GM21786 (cell line): Measurements from ENCODE around the gene RPS21.

Experiments used
- ATAC-seq: cut with Tn5 transposase; IDR thresholded peaks from one replicate; pipeline ENCODE4 v1.9.1; 2021; ENCODE audit not compliant: unreplicated experiment

The RPS21 gene

DNA sequence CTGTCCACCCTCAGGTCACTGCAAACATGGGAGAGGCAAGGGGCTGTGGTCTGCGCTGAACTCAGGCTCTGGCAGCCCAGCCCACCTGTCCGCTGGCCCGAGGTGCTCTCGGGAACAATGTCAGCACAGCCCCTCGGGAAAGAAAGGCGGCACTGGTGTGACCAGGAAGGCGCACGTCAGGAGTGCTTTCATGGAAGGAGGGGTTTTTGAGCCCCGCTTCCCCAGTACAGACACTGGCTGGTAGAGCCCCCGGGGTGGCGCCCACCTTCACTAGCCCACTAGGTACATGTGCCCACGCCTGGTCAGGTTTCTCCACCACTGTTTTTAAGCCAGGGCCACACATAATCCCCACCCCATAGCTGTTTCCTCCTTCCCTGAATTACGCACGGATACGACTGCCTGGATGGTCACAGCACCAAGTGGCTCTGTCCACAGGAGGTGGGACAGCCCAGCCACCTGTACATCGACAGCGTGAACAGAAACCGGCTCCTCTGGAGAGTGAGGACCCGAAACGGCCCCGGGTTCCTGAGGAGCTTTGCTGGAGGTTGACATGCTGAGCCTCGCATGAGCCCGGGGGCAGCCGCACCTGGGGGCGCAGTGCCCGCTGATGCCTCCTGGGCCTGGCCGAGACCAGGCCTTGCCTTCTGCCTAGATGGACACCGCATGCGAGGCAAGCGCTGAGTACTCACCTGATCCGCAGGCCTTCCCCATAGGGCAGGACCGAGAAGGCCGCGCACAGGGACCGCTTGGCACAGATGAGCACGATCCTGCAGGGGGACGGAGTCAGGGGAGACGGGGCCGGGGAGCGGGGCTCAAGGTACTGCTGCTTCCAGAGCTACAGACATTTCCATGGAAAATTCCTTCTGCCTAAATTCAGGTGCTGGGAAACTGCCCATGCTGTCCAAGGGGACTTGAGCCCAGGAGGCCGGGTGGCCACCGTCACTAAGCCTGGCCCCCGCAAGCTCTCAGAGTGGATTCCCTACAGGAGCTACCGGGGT lies 7.6 kb downstream of the RPS21 start:
- ATAC-seq, result no peak

DNA sequence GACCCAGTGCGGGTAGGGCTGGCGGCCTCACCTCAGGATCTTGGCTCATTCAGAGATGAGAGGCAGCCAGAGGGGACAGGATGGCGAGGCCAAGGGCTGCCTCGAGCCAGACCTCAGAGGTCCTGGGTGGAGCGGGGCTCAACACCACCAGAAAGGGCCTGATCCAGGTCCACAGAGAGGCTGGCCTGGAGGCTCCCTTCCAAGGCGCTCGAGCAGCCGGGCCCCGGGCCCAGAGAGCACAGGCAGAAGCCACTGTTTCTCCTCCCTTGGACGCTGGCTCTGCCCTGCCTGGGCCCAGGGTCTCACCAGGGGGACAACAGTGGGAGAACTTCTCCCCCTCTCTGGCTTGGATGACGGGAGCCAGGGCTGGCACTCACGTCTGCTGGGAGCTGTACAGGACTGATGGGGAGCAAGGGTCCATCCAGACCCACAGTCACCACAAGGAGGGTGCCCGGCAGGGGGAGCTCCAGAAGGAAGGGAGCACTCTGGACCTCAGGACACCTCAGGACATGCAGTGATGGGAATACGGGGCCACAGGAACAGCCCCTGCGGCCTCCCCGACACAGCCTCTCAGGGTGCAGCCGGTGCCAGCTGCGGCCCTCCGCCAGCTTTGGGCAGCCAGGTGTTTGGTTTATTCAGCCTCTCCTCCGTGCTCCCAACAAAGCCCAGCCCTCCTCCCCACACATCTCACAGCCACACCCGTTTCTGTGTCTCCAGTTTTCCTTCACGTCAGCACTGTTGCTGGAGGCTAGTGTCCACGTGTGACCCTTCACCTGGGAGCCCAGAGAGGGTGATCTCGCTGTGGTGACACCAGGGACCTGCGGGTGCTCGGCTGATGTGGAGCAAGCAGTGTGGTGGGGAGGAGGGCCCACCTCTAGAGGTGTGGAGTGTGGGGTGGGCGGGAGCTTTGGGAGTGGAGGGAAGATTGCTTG lies 8.7 kb downstream of the RPS21 start:
- ATAC-seq, result no peak

DNA sequence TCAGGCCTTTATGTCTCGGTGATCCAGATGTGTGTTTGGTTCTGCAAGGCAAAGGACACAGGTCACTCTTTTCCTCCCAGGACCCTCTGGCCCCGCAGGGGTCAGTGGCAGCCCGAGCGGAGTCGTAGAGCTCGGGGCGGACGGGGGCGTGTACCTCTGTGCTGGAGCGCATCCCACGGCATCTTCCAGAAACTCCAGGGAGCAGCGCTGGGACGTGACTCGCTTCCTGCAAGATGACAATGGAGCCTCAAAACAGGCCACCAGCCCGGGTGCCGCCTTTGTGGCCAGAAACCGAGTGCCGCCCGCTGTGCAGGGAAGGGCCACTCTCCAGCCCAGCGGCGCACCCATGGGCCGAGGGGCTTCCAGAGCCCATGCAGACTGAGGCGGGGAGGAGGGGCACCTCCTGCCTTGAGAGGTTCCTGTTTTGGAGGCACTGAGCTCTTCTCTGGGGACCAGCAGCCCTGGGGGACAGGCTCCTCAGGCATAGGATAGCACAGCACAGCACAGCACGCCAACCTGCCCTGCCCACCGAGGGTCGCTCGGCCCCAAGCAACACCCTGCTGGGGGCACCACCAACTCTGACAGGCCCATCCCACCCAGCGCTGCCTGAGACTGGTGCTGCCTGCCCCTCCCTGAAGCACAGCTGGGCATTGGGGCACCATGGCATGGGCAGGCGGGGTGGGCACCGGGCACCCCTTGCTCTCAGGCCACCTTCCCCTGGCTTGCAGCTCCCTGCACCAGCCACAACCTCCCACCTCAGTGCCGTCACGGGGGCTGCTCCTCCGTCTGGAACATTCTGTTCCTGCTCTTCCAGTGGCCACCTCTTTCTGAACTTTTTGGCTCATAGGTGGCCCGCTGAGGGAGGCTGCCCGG lies 9.7 kb downstream of the RPS21 start:
- ATAC-seq, result no peak

DNA sequence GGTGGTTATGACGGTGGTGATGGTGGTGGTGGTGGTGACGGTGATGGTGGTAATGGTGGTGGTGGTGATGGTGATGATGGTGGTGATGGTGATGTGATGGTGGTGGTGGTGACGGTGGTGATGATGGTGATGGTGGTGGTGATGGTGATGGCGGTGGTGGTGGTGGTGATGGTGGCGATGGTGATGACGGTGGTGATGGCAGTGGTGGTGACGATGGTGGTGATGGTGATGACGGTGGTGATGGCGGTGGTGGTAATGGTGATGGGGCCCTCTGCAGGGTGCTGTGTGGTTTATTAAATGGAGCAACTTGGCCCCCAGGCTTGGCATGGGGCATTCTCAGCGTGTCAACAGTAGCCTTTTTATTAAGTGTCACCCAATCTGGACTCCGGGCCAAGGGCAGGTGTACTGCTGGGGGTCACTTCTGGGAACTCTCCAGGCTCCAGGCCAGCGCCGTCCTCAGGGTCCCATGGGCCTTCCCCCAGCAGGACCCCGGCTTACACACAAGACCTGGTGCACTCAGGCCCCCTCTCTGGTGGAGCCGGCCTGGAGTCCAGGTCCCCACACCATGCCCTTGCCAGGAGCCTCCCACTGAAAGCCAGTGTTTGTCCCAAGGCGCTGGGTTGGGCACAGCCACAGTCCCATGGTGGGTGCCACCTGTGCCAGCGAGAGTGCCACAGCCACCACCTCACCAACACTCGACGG lies 11.4 kb downstream of the RPS21 start:
- no peak for ATAC-seq

DNA sequence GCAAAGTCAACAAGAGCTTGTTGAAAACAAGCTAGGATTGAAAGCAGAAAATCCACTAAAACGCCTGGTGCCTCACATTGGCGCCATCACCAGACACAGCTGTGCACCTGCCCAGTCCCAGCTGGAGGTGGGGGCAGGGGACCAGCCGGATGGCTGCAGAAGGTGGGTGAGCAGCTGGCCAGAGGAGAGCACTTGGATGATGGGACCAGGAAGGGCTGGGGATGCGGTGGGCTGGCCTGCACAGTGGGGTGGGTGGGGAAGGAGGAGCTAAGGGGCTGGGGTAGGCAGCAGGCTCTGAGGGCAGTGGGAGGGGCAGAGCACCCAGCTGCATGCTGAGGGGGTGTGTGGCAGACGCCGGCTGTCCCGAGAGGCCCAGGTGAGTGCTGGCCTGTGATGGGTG lies 13.1 kb downstream of the RPS21 start:
- ATAC-seq, result no peak

DNA sequence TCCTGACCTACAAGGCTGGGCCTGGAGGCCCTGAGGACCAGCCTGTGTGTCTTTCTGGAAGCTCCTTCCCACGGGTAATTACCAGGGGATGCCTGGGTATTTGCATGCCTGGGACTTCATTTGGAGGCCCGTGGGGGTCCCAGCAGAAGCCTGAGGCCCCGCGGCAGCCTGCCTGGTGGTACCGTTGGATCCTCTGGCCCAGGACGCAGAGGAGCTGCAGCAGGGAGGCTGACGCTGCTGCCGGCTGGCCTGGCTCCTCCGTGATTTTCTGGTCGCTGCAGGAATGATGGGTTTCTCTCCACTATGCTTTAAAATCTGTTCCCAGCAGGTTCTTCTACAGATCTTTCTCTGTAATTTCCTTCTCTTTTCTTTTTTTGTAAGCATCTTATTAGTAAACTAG lies 13.6 kb downstream of the RPS21 start:
- no peak for ATAC-seq

DNA sequence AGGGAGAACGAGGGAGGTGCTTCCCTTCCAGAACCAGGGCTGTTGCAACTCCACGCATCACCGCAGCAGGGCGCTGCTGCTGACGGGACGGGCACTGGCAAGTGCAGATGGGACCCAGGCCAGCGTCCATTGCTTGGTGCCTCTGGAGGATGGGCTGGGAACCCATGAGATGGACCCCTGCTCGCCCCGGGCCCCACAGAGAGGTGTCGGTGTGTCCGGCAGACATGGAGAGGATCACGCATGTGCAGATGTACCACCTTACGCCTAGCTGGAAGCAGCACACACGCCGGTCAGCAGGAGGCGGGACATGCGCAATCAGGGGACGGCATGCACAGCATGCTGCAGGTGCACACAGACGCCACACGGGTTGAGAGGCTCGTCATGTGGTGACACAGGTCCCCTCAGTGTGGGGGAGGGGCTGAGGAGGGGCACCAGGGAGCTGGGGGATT lies 14.5 kb downstream of the RPS21 start:
- no peak for ATAC-seq

DNA sequence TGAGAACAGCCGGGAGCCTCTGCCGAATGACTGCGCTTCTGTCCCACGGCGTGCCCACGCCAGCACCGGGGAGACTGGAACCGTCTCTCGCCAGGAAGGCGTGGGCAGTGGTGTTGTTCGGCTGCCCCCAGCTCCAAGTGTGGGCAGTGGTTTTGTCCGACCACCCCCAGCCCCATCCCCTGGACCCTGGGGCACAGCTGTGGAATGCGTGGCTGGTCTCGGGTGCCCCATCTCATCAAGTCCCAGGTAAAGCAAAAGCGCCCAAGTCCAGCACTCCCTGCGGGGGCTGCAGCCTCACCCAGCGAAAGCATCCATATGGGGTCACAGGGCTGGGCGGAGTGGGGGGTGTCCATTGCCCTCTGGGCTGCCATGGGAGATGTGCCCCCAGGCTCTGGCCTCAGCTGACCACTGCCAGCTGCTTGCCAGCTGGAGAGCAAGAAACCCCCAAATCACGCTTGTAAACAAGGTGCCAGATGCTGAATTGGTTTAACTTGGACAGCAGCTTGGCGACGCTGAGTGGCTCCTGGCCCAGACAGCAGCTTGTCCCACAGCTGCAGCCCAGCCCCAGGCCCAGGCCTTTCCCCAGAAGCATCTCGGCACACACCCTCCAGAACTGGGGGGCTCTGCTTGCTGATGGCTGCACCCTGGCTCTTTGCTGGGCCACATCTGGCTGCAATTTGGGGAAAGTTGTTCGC lies 15.7 kb downstream of the RPS21 start:
- no peak for ATAC-seq

DNA sequence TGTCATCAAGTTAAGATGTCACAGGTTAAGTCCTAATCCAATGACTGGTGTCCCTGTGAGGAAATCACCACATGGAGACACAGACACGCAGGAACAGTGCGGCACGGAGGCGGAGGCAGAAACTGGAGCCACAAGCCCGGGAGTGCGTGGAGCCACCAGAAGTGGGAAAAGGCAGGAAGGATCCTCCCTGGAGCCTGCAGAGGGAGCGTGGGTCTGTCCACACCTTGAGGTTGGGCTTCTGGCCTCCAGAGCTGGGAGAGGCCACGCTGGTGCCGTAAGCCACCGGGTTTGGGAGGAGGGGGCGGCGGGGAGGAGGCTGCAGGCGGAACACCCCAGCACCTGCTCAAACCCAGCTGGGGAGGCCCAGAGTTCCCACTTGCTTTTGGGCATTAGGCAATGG lies 16.4 kb downstream of the RPS21 start:
- no peak for ATAC-seq

DNA sequence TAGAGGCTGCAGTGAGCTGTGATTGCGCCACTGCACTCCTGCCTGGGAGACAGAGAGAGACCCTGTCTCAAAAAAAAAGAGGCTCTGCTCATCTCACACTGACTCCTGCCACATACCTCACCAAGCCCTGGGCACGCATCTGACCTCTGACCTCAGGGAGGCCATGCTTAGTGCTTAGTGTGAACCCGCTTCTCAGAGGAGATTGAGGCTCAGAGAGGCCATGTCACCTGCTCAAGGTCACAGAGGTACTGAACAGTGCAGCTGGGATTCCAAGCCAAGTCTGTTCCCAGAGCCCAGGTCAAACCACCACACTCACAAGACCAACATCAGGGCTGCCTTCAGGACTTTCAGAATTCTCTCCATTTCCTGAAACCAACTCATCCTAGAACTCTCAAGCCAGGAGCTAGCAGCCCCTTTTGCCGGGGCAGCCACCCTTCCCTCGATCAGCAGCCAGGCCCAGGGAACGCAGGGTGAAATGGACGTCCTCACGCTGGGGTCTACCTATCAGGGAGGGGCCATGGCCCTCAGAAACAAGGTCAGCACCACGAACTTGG lies 17.3 kb downstream of the RPS21 start:
- ATAC-seq, result no peak

DNA sequence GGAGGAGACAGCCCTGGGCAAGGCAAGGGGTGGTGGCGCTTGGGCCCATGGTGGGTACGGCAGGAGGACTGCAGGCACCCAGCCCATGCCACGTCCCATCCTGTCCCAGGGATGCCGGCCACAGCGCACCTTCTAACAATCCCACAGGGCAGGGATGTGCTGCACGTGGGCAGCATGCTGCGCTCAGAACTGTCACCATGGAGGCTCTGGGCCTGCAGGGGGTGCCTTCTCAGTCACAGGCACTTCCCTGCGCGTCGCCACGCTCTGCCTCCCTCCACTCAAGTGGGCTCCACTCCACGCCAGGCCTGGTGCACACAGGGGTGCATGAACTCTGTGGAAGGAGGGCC lies 17.8 kb downstream of the RPS21 start:
- ATAC-seq, result no peak

DNA sequence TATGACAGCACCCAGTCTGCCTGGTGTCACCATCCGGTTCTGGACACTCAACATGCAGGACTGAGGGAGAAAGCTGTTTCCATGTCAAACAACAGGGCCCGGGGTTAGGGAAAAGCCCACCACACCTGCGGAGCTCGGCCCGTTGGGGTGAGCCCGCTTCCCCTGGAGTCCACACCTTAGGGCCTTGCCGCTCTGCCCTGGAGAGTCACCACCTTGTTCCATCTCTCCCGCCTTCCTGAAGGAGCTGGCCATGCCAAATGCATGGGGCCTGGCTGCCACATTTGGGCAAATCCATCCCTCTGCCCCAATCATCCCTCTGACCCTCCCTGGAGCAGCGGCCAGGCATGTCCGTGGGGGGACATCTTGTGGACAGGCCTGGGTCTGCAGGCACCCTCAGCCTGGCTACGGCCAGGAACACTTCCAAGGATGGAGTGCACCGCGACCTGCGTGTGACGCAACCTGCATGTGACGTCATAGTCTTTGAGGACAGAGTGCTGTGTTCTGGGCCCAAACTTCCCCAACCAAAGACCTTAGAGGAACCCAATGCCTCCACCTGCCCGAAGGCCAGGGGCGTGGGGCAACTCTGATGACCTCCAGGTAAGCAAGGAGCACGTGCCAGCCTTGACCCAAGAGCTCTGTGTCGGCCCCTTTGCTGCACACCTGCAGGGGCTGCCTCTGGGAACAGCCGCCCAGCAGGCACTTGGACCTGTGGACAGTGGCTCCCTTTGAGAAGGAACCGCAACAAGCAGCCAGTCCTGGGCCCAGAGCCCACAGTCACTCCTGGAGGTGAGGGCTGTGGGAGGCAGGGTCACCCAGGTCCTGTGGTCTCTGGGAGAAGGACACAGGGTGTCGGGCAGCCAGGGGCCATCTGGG lies 18.4 kb downstream of the RPS21 start:
- no peak for ATAC-seq

DNA sequence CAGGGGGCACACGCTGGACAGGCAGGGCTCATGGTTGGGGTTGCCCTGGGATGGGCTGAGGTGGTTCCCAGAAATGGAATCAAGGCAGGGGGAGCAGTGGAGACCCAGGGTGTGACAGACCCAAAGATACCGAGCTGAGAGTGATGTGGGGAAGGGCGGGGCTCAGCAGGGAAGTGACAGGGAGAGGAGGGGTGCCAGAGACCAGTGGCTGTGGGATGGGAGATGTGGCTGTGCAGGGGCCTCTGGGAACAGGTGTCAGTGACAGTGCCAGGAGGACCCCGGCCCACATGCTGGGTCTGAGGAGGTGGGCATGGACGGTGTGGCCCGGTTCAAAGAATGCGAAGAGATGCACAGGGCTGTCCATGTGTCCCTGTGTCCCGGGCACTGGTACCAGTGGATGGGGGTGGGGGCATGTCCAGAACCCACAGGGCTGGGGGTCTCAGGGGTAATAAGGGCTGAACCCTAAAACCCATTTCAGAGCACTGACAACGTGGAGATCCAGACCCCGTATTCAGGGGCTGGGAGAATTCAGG lies 19.1 kb downstream of the RPS21 start:
- ATAC-seq, result no peak

DNA sequence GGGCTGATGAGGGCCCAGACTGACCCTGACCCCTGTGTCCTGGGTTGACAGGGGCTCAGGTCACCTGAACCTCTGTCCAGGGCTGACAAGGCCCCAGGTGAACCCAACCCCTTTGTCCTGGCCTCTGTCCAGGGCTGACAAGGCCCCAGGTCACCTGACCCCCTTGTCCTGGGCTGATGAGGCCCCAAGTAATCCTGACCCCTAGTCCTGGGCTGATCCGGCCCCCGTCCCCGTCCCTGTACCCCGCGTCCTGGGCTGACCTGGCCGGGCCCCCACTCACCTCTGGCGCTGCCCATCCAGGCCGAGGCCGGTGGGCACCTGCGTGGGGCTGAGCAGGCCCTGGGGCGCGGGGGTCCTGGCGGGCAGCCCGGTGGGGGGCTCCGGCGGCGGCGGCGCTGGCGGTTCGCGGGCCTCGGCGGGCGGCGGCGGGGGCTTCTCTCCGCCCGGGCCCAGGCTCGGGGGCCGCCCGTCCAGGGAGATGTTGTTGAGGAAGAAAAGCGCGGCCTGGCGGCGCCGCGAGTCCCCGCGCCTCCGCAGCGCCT lies 19.8 kb downstream of the RPS21 start:
- ATAC-seq, result no peak

DNA sequence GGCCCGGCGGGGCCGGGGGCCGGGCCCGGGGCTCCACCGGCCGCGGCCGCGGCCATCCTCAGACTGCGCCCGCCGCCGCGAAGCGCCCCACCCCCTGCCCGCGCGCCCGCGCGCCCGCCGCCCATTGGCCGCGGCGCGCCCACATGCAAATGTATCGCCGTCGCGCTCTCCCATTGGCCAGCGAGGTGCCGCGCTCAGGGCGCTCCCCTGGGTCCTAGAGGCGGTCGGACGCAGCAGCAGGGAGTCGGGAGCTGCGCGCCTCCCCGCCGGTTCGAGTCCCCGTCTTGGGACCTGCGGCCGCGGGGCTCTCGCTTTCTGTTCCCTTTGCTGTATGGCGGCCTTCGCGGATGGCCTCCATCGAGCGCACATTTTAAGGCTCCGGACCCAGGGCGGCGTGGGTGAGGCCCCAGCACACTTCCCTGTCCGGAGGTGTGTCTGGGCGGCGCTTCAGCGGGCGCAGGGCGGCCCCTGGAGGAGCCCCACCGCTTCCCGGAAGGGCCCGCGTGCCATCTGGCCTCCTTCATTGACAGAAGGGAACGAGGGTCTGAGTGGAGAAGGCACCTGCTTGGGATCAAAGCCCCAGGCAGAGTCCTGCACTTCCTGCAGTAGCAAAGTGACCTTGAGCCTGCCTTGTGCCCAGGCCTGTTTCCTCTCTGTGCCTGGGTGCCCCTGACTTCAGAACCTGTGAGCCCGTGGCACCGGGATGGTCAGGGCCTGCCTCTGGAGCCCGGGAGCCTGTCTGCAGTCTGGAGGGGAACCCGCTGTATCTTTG lies 20.5 kb downstream of the RPS21 start, which contains the start of gene CABLES2:
Gene CABLES2 (minus strand): TSS at position 65 of the 772 bp plus-strand sequence. CDS start 9 bp downstream, at position 56.
- peak; percentile 84 for ATAC-seq

DNA sequence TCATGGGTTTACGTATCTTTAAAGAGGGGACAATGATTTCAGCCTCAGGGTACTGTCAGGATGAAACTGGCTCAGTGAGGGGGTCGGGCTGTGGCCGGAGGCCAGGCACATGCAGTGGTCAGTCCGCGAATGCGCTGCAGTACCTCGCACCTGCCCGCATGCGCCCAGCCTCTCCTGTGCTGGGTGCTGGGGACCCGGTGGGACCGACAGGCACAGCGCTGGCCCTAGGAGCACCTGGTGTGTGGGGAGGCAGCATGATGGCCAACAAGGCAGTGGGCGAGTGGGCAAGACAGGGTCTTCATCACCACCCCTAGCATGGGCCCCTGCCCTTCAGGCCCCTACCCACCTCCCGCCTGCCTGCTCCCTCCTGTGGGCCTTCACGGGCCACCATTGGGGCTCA lies 21.2 kb downstream of the RPS21 start:
- no peak for ATAC-seq

DNA sequence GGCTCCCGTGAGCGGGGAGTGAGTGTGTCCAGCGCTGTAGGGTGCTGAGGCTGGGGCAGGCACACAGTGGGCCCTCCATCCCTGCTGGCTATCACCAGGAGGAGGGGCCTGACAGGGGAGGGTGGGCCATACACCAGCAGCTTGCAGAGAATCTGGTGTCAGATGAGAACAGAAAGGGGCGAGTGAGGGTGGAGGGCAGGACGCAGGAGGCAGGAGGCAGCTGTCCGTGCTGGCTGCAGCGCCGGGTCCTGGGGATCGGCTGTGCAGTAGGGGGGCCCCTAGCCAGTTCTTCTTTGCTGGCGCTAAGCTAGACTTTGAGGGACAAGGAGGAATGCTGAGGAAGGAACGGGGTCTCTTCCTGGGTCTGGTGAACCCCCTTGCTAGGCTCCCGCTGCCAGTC lies 21.7 kb downstream of the RPS21 start:
- ATAC-seq, result no peak
